Lung (tissue), 12 donors: Measurements from ENCODE around the gene GABARAPL2. TPM values are rescaled to one million over a fixed set of nuclear protein-coding genes. Genes with fewer than 3 reads are reported as not detected.

Experiments
- ATAC-seq: fragments of 200-7000 bp; cut with Tn5 transposase; one replicate; pipeline ENCODE4 v1.9.1; 2020; ENCODE audit warnings: moderate number of reproducible peaks; ENCODE audit not compliant: insufficient read depth, low FRiP score
- DNase-seq, 3 donors: peaks; one replicate each; pipeline ENCODE4 v3.0.0-alpha.2; 2013 to 2017
- H3K27ac ChIP-seq, 2 donors: one replicate each; pipeline ENCODE4 v1.5.1; 2013; ENCODE audit warnings: mild to moderate bottlenecking in 2 of 2, moderate library complexity in 2 of 2, control low read depth in 1 of 2, inconsistent platforms in 1 of 2, low read depth in 1 of 2, low read length in 1 of 2
- H3K27me3 ChIP-seq, 3 donors: one replicate each; pipeline ENCODE4 v1.5.1; 2013; ENCODE audit warnings: low read length in 2 of 3; ENCODE audit not compliant: control insufficient read depth in 3 of 3, insufficient read depth in 3 of 3
- H3K36me3 ChIP-seq, 4 donors: one replicate each; pipeline ENCODE4 v1.5.1; 2013; ENCODE audit warnings: low read length in 4 of 4, mild to moderate bottlenecking in 1 of 4, moderate library complexity in 1 of 4; ENCODE audit not compliant: control insufficient read depth in 4 of 4, insufficient read depth in 4 of 4
- H3K4me1 ChIP-seq, 5 donors: one replicate each; pipeline ENCODE4 v1.5.1; 2013; ENCODE audit warnings: low read length in 5 of 5, mild to moderate bottlenecking in 2 of 5, moderate library complexity in 1 of 5; ENCODE audit not compliant: control insufficient read depth in 5 of 5, insufficient read depth in 5 of 5
- H3K4me3 ChIP-seq: one replicate; pipeline ENCODE4 v1.5.1; 2013; ENCODE audit warnings: mild to moderate bottlenecking, control low read depth, moderate library complexity
- H3K9ac ChIP-seq, 2 donors: one replicate each; pipeline ENCODE4 v1.5.1; 2013; ENCODE audit warnings: low read length in 2 of 2, control low read depth in 1 of 2; ENCODE audit not compliant: insufficient read depth in 1 of 2
- H3K9me3 ChIP-seq, 4 donors: one replicate each; pipeline ENCODE4 v1.5.1; 2013; ENCODE audit warnings: low read length in 3 of 4, mild to moderate bottlenecking in 1 of 4, moderate library complexity in 1 of 4; ENCODE audit not compliant: control insufficient read depth in 4 of 4, insufficient read depth in 3 of 4
- WGBS, 2 donors: extraction: QIAGEN DNeasy Blood & Tissue Kit; methylation state at CpG; one replicate each; pipeline ENCODE4 v1.1.7; 2013; 5-methylcytosine and 5-hydroxymethylcytosine counted together
- polyA plus RNA-seq, 2 donors: library from polyadenylated mRNA; stranded (reverse); fragments of 200-250 nt; gene quantifications; one replicate each; pipeline ENCODE4 v1.2.1, GENCODE V29; 2013
- total RNA-seq, 2 donors: library from RNA; depleted of rRNA in 1 of 2; stranded (reverse); fragments of >200 nt in 1 of 2; gene quantifications; one replicate each; pipeline ENCODE4 v1.2.1, GENCODE V29; 2014 to 2021
- TF ChIP-seq, protein P1 (sequence below): IDR thresholded peaks from 2 replicates; pipeline ENCODE4 v1.5.1; 2012; ENCODE audit warnings: mild to moderate bottlenecking; ENCODE audit errors: control extremely low read depth, extremely low read depth
- donor health status: control.
- donor health status: control.
- donor health status: Bipolar disorder and iron deficiency.
- donor health status: healthy.
- donor health status: DM: yes; HTN: yes; CAD: no.

Gene GABARAPL2
- total and polyA plus RNA-seq, 4 donors = 72.9 to 180 (median 104) TPM

DNA sequence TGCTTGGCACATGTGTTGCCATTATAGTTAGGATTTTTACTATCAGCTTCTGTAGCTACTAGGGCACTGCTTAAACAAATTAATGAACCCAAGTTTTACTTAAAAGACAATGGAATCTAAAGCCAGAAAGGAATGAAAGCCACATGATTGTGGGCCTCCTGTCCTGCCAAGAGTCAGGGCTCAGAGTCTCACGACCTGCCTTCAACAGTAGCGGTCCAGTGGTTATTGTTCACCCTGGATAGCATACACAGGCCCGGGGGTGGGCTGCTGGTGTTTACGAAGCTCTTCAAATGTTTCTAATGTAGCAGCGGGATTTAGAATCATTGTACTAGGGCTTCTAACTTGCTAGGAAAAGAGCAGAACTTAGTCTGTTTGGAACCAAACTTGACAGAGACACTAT, 7.8 kb downstream of the GABARAPL2 start:
- TF ChIP-seq, protein P1, sequence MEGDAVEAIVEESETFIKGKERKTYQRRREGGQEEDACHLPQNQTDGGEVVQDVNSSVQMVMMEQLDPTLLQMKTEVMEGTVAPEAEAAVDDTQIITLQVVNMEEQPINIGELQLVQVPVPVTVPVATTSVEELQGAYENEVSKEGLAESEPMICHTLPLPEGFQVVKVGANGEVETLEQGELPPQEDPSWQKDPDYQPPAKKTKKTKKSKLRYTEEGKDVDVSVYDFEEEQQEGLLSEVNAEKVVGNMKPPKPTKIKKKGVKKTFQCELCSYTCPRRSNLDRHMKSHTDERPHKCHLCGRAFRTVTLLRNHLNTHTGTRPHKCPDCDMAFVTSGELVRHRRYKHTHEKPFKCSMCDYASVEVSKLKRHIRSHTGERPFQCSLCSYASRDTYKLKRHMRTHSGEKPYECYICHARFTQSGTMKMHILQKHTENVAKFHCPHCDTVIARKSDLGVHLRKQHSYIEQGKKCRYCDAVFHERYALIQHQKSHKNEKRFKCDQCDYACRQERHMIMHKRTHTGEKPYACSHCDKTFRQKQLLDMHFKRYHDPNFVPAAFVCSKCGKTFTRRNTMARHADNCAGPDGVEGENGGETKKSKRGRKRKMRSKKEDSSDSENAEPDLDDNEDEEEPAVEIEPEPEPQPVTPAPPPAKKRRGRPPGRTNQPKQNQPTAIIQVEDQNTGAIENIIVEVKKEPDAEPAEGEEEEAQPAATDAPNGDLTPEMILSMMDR = no peak
- peaks cover 0 to 16% (median 0%) of the 10 kb centered on the region in 5 donors for H3K4me1 ChIP-seq
- ATAC-seq = no peak

DNA sequence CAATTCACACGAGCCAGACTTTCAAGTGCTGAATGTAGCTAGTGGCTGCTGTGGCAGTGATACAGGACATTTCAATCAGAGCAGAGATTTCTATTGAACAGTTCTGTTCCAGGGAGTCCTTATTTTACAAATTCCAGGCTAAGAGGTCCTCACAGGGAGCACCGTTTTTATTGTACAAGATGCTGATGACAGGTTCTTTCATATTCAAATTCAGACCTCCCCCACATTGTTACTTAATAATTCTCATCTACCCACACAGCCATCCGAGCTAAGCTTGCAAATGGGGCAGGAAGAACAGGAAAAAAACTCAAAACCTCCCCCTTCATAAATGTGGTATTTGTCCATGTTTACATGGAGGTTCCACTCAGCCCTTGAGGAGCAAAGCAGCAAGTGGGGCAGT, 9.8 kb downstream of the GABARAPL2 start:
- DNase-seq (no peak), ATAC-seq (no peak)
- TF ChIP-seq, protein P1 = no peak
- Histone ChIP-seq H3K4me1 (peaks cover 0 to 16% (median 0%) of the 10 kb centered on the region in 5 donors), H3K4me3 (no peak overlapping the region), H3K9ac (no peak overlapping the region), H3K36me3 (peaks cover 32 to 48% (median 43%) of the 10 kb centered on the region in 4 donors), H3K27me3 (no peaks in the 10 kb centered on the region), H3K27ac (no peak overlapping the region), H3K9me3 (no peaks in the 10 kb centered on the region)
- WGBS, 2 donors = 53 to 73% methylated on average over 3 of the region's 3 CpGs

More for the DNA sequence above, 7.8 kb downstream of the GABARAPL2 start:
- WGBS, 2 donors = 76 to 92% methylated on average over 5 of the region's 5 CpGs
- Histone ChIP-seq H3K27ac (no peak overlapping the region), H3K9me3 (no peaks in the 10 kb centered on the region), H3K9ac (no peak overlapping the region), H3K27me3 (no peaks in the 10 kb centered on the region), H3K36me3 (peaks cover 31 to 63% (median 47%) of the 10 kb centered on the region in 4 donors), H3K4me3 (no peak overlapping the region)
- no peak for DNase-seq

DNA sequence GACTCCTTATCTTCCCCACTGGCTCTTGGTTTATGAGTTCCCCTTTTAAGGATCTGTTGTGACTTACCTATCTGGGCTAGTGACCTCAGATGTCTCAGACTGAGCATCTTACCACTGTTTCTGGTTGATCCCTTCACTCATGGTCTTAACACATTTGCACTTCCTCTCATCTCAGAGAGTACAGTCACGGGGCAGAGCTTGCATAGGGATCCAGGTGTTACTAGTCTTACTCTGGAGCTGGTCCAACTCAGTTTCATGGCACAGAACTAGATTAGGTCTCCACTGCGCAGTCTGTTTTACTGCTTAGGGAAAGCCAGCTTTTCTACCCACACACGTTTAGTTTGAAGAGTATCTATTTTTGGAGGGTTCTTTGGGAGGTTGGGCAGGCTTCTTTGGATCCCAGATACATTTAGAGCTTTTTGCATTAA, 10.2 kb downstream of the GABARAPL2 start:
- H3K36me3 ChIP-seq = peaks cover 32 to 44% (median 41%) of the 10 kb centered on the region in 4 donors
- no peaks in the 10 kb centered on the region for H3K27me3 ChIP-seq
- peaks cover 0 to 16% (median 0%) of the 10 kb centered on the region in 5 donors for H3K4me1 ChIP-seq
- ATAC-seq (no peak), DNase-seq (no peak)
- no peak overlapping the region for H3K9ac ChIP-seq
- TF ChIP-seq, protein P1 = no peak
- H3K4me3 ChIP-seq = no peak overlapping the region
- no peak overlapping the region for H3K27ac ChIP-seq
- no peaks in the 10 kb centered on the region for H3K9me3 ChIP-seq
- 71 to 77% methylated on average over 3 of the region's 3 CpGs for WGBS, 2 donors

DNA sequence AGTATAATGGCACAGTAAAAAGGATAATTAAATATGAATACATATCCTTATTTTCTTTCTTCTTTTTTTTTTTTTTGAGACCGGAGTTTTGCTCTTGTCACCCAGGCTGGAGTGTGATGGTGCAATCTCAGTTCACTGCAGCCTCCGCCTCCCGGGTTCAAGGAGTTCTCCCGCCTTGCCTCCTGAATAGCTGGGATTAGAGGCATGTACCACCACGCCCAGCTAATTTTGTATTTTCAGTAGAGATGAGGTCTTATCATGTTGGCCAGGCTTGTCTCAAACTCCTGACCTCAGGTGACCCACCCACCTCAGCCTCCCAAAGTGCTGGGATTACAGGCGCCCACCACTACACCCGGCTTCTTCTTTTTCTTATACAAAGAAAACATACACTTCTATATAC, 12.0 kb downstream of the GABARAPL2 start:
- Histone ChIP-seq H3K27me3 (no peaks in the 10 kb centered on the region), H3K36me3 (peaks cover 18 to 37% (median 33%) of the 10 kb centered on the region in 4 donors), H3K9me3 (no peaks in the 10 kb centered on the region), H3K27ac (no peak overlapping the region), H3K4me3 (no peak overlapping the region), H3K9ac (no peak overlapping the region), H3K4me1 (peaks cover 0 to 9% (median 0%) of the 10 kb centered on the region in 5 donors)
- 93 to 96% methylated on average over 7 of the region's 7 CpGs for WGBS, 2 donors
- TF ChIP-seq, protein P1 = no peak
- DNase-seq (no peak), ATAC-seq (no peak)
